ENCODE measurements around the gene SNX25.

The SNX25 gene

DNA sequence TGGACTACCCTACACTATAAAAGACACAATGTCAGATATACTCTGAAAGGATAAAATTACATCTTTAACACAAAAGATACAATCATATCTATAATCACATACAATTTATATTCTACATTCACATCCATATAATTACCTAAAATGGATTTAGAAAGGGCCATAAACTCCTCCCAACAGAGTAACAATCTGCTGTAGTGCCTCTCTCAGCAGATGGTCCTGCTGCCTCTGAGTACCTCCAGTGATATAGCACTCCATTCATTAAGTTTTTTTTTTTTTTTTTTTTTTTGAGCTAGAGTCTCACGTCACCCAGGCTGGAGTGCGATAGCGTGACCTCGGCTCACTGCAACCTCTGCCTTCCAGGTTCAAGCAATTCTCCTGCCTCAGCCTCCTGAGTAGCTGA, 194.6 kb downstream of the SNX25 start:
- no peak for DNase-seq (ENCODE audit: low spot score)
- in situ Hi-C loops (cut with MboI; ENCODE audit: low pct_unique_long_range_greater_than_20kb, low sequenced_read_pairs, unreplicated experiment): no loop called here
- TF ChIP-seq, protein P1, sequence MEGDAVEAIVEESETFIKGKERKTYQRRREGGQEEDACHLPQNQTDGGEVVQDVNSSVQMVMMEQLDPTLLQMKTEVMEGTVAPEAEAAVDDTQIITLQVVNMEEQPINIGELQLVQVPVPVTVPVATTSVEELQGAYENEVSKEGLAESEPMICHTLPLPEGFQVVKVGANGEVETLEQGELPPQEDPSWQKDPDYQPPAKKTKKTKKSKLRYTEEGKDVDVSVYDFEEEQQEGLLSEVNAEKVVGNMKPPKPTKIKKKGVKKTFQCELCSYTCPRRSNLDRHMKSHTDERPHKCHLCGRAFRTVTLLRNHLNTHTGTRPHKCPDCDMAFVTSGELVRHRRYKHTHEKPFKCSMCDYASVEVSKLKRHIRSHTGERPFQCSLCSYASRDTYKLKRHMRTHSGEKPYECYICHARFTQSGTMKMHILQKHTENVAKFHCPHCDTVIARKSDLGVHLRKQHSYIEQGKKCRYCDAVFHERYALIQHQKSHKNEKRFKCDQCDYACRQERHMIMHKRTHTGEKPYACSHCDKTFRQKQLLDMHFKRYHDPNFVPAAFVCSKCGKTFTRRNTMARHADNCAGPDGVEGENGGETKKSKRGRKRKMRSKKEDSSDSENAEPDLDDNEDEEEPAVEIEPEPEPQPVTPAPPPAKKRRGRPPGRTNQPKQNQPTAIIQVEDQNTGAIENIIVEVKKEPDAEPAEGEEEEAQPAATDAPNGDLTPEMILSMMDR (IDR thresholded peaks at IDR 0.05; ENCODE audit: extremely low read depth, insufficient read depth, missing control alignments): no peak

- DNase-seq (ENCODE audit: low spot score): no peak
- in situ Hi-C loops (cut with MboI; ENCODE audit: low pct_unique_long_range_greater_than_20kb, low sequenced_read_pairs, unreplicated experiment): no loop called here
- TF ChIP-seq, protein P1 (IDR thresholded peaks at IDR 0.05; ENCODE audit: extremely low read depth, insufficient read depth, missing control alignments): no peak
These were observed 196.1 kb downstream of the SNX25 start for GRCh38 chr4:185405296-185405999.

GRCh38 chr4:185408432-185408831, 199.0 kb downstream of the SNX25 start:
- TF ChIP-seq, protein P1 (IDR thresholded peaks at IDR 0.05; ENCODE audit: extremely low read depth, insufficient read depth, missing control alignments): no peak
- DNase-seq (ENCODE audit: low spot score): no peak
- in situ Hi-C loops (cut with MboI; ENCODE audit: low pct_unique_long_range_greater_than_20kb, low sequenced_read_pairs, unreplicated experiment): no loop called here

DNA sequence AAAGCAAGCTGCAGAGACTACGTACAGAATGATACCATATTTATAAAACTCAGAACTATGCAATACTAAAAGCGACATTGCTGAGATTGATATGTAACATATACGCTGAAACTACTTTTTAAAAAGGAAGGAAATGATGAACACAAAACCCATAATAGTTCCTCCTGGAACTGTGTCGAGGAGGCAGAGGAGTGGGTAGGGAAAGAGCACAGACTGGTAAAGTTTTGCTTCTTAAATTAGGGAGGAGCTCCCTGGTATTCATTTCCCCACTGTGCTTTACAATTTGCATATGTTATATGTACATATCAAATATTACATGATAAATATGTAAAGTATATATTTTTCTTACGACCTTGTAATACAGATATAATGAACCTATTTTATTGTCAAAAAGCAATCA, 202.5 kb downstream of the SNX25 start:
- TF ChIP-seq, protein P1 (IDR thresholded peaks at IDR 0.05; ENCODE audit: extremely low read depth, insufficient read depth, missing control alignments): no peak
- in situ Hi-C loops (cut with MboI; ENCODE audit: low pct_unique_long_range_greater_than_20kb, low sequenced_read_pairs, unreplicated experiment): no loop called here
- no peak for DNase-seq (ENCODE audit: low spot score)

GRCh38 chr4:185412412-185412811, 203.0 kb downstream of the SNX25 start:
- no peak for DNase-seq (ENCODE audit: low spot score)
- TF ChIP-seq, protein P1 (IDR thresholded peaks at IDR 0.05; ENCODE audit: extremely low read depth, insufficient read depth, missing control alignments): no peak
- in situ Hi-C loops (cut with MboI; ENCODE audit: low pct_unique_long_range_greater_than_20kb, low sequenced_read_pairs, unreplicated experiment): no loop called here
